Cardiac fibroblast (primary cell): ENCODE data around the gene NOX4.

Experiments
- DNase-seq, 2 donors: peaks; one replicate each; pipeline versions ENCODE4 v3.0.0 to v3.0.0-alpha.2; 2010; ENCODE audit warnings: low read depth in 2 of 2
- H3K4me3 ChIP-seq, 2 donors: replicated peaks in 1 of 2; 1 replicate in 1 of 2; 2 replicates in 1 of 2; pipeline ENCODE4 v1.5.1; 2011; ENCODE audit warnings: low read depth in 2 of 2, low read length in 2 of 2, mild to moderate bottlenecking in 2 of 2, moderate library complexity in 1 of 2
- CTCF ChIP-seq: IDR thresholded peaks from one replicate; pipeline ENCODE4 v1.5.1; 2011; ENCODE audit warnings: low read depth, mild to moderate bottlenecking, low read length, inconsistent platforms

Gene NOX4

GRCh38 chr11:89275966-89276365, 215.2 kb downstream of the NOX4 start:
- H3K4me3 ChIP-seq = no peak overlapping the region
- TF ChIP-seq CTCF = no peak
- no peak for DNase-seq
